ENCODE results near the gene PANX2.
A peak's percentile ranks its signal among the peaks of the same experiment; 100 is the strongest.
"Not testable (repeated sequence)": the region's sequence is repeated elsewhere in the genome, so short reads cannot be mapped to it uniquely, and the experiment has no call there.

Gene PANX2

DNA sequence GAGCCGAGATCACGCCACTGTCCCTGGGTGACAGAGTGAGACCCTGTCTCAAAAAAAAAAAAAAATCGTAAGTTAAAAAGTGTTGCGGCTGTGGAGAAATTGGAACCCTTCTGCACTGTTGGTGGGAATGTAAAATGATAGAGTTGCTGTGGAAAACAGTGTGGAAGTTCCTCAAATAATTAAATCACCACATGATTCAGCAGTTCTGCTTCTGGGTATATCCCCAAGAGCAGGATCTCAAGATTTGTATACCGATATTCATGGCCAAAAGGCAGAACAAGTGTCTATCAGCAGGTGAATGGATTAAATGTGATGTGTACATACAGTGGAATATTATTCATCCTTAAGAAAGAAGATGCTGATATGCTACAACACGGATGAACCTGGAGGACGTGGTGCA, 34.0 kb downstream of the PANX2 start:
- in situ Hi-C loops (cut with HindIII; ENCODE audit: low pct_ligation_motif_present, low pct_unique_long_range_greater_than_20kb, low sequenced_read_pairs), result no loop called here
- DNase-seq, result no peak

GRCh38 chr22:50204998-50205397, 34.5 kb downstream of the PANX2 start:
- DNase-seq; in situ Hi-C loops (cut with HindIII; ENCODE audit: low pct_ligation_motif_present, low pct_unique_long_range_greater_than_20kb, low sequenced_read_pairs): not testable (repeated sequence)

DNA sequence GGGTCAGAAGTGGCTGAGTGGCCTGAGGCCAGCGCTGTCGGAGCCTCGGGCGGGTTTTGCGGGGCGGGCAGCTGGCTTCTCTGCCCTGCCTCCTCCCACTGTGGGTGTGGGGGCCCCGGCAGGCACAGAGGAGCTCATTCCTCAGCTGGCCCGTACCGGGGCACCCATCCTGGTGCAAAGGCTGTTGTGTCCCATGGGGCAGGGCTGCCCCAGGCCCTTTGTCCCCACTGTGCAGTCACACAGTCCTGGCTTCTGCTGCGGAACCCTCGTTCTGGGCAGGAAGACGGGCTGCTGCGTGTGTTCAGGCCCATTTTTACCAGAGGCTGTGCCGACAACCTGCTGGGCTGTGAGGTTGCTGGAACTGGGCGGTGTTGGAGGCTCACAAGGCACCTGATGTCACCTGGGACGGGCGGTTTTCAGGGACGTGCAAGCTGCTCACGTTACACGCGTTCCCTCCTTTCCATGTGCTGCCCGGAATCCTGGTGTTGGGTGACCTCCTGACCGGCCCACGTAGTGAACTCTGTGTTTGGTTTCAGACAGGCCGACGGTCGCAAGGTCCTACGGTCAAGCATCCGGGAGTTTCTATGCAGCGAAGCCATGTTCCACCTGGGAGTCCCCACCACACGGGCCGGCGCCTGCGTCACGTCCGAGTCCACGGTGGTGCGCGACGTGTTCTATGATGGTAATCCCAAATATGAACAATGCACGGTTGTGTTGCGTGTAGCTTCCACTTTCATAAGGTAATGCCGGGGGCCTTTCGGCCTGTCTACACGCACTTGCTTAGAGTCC, 35.4 kb downstream of the PANX2 start:
- in situ Hi-C loops (cut with HindIII; ENCODE audit: low pct_ligation_motif_present, low pct_unique_long_range_greater_than_20kb, low sequenced_read_pairs), result no loop called here
- DNase-seq, result no peak

DNA sequence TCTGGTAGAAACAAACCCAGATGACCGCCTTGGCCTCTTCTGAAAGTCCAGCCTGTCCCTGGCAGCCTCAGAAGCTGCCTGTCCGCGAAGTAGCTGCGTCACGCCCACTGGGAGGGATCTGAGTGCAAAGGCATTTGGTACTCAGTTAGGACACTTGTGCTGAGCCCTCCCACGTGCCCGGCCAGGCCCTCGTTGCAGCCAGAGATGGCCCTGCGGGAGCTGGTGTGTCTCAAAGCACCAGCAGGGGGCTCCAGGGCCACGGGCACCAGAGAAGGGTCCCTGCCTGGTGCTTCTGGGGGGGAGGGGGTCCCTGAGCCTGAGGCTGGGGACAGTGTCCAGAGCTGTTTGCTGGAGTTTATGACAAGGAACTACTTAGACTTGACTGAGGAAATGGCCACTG, 36.1 kb downstream of the PANX2 start:
- DNase-seq, result peak; percentile 24

GRCh38 chr22:50207383-50208140, 37.0 kb downstream of the PANX2 start:
- in situ Hi-C loops (cut with HindIII; ENCODE audit: low pct_ligation_motif_present, low pct_unique_long_range_greater_than_20kb, low sequenced_read_pairs), result no loop called here
- no peak for DNase-seq

More for the DNA sequence above, 36.1 kb downstream of the PANX2 start:
- in situ Hi-C loops (cut with HindIII; ENCODE audit: low pct_ligation_motif_present, low pct_unique_long_range_greater_than_20kb, low sequenced_read_pairs), result no loop called here

- no peak for DNase-seq
- in situ Hi-C loops (cut with HindIII; ENCODE audit: low pct_ligation_motif_present, low pct_unique_long_range_greater_than_20kb, low sequenced_read_pairs), result no loop called here
Measured at GRCh38 chr22:50208430-50208938, 38.0 kb downstream of the PANX2 start.

DNA sequence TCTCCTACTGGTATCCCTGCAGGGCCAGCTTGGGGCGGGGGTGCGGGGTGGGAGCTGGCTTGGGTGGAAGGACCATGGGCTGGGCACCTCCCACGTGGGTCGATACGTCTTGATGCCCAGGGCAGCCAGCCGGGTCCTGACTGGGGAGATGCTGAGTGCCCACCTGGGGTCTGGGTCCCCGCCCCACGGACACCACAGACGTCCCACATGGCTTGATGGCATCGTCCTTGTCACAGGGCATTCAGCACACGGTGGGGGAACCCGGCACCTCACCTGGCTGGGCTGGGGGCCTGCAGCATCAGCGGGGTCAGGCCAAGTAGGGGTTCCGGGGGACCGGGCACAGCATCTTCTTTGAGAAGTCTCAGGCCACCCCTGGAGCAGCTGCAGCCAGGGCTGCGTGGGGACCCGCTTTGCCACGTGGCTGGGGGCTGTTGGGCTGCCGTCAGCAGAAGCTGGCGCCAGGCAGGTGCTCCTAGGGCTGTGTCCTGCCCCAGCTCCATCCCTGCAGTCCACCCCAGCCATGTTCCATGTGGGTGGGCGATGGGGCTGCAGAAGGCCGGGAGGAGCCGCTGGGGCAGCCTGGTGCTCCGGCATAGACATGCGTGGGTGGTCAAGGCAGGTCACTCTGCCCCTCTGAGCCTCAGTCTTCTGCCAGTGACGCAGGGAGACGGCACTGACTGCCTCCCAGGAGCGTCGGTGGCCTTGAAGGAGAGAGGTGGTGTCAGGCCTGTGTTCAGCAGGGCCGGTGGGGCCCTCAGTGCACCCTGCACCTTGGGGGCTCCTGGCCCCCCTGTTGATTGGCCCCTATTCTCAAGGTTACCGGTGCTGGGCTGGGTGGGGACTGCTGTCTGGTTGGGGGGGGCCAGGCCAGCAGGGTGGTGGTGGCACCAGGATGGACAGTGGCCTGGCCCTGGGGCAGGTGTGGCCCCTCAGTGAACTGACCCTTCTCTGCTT, 38.7 kb downstream of the PANX2 start:
- in situ Hi-C loops (cut with HindIII; ENCODE audit: low pct_ligation_motif_present, low pct_unique_long_range_greater_than_20kb, low sequenced_read_pairs), result no loop called here

DNA sequence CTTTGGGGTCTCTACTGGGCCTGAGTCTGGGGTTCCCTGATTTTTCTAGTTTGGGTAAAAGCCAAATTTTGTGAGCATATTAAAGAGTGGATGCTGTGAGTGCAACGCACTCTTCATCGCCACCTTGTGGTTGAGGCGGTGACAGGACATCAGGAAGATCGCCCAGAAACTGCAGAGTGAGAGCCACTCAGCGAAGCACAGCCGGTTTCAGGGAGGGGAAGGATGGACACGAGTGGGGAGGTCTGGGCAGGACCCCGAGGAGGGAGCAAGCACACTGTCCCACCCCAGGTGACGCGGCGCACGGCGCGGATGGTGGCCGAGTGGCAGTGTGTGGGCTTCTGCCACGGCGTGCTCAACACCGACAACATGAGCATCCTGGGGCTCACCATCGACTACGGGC, 39.4 kb downstream of the PANX2 start:
- peak; percentile 60 for DNase-seq
- in situ Hi-C loops (cut with HindIII; ENCODE audit: low pct_ligation_motif_present, low pct_unique_long_range_greater_than_20kb, low sequenced_read_pairs), result no loop called here

More for the DNA sequence above, 38.7 kb downstream of the PANX2 start:
- DNase-seq, result no peak

GRCh38 chr22:50210378-50211139, 40.0 kb downstream of the PANX2 start:
- DNase-seq, result no peak
- in situ Hi-C loops (cut with HindIII; ENCODE audit: low pct_ligation_motif_present, low pct_unique_long_range_greater_than_20kb, low sequenced_read_pairs), result no loop called here

DNA sequence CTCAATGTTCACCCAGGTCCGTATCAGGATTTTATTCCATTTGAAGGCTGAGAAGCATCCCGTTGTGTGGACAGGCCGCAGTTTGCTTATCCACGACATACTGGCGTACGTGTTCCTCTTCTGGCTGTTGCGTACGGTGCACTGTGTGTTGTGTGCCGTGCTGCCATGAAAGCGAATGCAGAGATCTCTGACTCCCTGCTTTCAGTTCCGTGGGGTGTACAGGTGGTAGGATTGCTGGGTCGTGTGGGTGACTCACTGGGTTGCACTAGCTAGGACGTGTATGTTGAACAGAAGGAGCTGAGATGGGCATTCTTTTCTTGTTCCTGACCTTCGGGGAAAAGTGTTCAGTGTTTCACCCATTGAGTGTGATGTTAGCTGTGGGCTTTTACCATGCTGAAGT, 40.6 kb downstream of the PANX2 start:
- in situ Hi-C loops (cut with HindIII; ENCODE audit: low pct_ligation_motif_present, low pct_unique_long_range_greater_than_20kb, low sequenced_read_pairs), result no loop called here
- DNase-seq, result no peak

DNA sequence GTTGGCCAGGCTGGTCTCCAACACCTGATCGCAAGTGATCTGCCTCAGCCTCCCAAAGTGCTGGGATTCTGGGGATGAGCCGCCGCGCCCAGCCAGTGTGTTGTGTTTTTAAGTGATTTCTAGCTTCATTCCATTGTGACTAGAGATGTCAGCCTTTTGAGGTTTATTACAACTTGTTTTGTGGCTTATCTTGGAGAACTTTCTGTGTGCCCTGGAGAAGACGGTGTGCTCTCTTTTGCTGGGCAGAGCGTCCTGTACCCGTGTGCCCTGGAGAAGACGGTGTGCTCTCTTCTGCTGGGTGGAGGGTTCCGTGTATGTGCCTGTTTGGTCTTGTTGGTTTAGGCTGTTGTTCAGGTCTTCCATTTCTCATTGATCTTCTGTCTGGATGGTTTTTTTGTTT, 42.7 kb downstream of the PANX2 start:
- in situ Hi-C loops (cut with HindIII; ENCODE audit: low pct_ligation_motif_present, low pct_unique_long_range_greater_than_20kb, low sequenced_read_pairs), result no loop called here
- no peak for DNase-seq

DNA sequence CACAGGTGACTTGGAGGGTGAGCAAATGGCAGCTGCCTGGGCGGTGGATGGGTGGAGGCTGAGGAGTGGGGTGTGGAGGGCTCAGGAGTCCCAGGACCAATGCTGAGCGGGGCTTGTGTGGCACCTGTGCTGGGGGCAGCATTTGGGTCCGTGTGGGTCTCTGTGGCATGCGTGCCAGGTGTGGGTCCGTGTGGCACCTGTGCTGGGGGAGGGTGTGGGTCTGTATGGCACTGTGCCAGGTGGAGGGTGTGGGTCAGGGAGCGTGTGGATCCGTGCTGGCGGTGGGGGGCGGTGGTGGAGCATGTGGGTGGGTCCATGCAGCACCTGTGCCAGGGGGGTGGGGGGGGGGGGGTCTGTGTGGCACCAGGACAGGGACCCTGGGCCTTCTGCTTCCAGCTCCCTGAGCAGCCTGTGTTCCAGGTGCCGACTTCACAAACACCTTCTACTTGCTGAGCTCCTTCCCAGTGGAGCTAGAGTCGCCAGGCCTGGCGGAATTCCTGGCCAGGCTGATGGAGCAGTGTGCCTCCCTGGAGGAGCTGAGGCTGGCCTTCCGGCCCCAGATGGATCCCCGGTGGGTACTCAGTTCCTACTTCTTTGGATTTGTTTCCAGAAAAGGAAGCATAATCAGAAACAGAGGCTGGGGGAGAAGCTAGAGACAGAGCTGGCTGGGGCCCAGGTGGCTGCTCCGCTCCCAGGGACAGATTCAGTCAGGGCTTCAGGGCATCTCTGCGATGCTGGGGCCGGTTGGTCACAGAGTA, 44.9 kb downstream of the PANX2 start:
- DNase-seq, result no peak
- in situ Hi-C loops (cut with HindIII; ENCODE audit: low pct_ligation_motif_present, low pct_unique_long_range_greater_than_20kb, low sequenced_read_pairs), result no loop called here

- DNase-seq, result no peak
- in situ Hi-C loops (cut with HindIII; ENCODE audit: low pct_ligation_motif_present, low pct_unique_long_range_greater_than_20kb, low sequenced_read_pairs), result no loop called here
Measured at GRCh38 chr22:50216055-50216683, 45.6 kb downstream of the PANX2 start.

- in situ Hi-C loops (cut with HindIII; ENCODE audit: low pct_ligation_motif_present, low pct_unique_long_range_greater_than_20kb, low sequenced_read_pairs), result no loop called here
Measured at GRCh38 chr22:50216684-50217520, 46.4 kb downstream of the PANX2 start.

GRCh38 chr22:50217543-50218152, 47.1 kb downstream of the PANX2 start:
- DNase-seq, result no peak
- in situ Hi-C loops (cut with HindIII; ENCODE audit: low pct_ligation_motif_present, low pct_unique_long_range_greater_than_20kb, low sequenced_read_pairs), result no loop called here

More at GRCh38 chr22:50216684-50217520, 46.4 kb downstream of the PANX2 start:
- DNase-seq, result no peak

All from ACHN (cell line).